ENCODE data around the gene SLC25A11. TPM values are rescaled to one million over a fixed set of nuclear protein-coding genes. Genes with fewer than 3 reads are reported as not detected.

SLC25A11 gene
- total RNA-seq, 1 donor from 2014 or later, result 35.3 TPM

DNA sequence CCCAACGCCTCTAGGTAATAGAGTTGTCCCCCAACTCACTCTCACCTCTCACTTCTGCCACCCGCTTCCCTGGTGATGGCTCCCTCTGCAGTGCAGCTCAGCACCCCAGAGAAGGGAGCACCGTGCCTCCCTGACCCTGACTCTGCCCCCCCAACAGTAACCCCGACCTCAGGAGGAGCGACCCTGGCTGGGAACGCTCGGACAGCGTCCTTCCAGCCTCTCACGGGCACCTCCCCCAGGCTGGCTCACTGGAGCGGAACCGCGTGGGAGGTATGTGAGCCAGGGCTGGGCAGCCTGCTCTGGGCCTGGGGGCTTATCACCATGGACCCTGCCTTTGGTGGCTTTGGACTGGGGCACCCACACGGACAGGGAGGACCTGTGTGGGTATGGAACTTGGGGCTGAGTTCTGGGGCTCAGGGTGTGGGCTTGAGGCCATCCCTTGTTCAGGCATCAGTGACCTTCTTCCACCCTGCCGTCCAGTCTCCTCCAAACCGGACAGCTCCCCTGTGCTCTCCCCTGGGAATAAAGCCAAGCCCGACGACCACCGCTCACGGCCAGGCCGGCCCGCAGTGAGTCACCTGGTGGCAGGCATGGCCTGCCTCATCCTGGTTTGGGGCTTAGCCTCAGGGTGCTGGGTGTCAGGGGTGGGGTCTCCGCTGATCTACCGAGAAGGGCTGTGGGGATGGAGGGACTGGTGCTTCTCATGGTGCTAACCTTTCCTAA, 47.2 kb downstream of the SLC25A11 start:
- no peaks in the 10 kb centered on the region for H3K27me3 Mint-ChIP-seq
- no peak overlapping the region for H3K4me3 Mint-ChIP-seq
- ChIA-PET CTCF (interaction anchor here (0.6 kb wide), 1 partner anchor 468 kb away, joined by 4 read pairs; no protein-coding TSS in a partner anchor), POLR2A (no interaction called here)
- TF ChIP-seq, protein P1, sequence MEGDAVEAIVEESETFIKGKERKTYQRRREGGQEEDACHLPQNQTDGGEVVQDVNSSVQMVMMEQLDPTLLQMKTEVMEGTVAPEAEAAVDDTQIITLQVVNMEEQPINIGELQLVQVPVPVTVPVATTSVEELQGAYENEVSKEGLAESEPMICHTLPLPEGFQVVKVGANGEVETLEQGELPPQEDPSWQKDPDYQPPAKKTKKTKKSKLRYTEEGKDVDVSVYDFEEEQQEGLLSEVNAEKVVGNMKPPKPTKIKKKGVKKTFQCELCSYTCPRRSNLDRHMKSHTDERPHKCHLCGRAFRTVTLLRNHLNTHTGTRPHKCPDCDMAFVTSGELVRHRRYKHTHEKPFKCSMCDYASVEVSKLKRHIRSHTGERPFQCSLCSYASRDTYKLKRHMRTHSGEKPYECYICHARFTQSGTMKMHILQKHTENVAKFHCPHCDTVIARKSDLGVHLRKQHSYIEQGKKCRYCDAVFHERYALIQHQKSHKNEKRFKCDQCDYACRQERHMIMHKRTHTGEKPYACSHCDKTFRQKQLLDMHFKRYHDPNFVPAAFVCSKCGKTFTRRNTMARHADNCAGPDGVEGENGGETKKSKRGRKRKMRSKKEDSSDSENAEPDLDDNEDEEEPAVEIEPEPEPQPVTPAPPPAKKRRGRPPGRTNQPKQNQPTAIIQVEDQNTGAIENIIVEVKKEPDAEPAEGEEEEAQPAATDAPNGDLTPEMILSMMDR (IDR thresholded peaks at IDR 0.05), result no peak
- DNase-seq (no peak), ATAC-seq (ENCODE audit: low read depth) (no peak)
- no peaks in the 10 kb centered on the region for H3K9me3 Mint-ChIP-seq
- peaks cover 4% of the 10 kb centered on the region for H3K4me1 Mint-ChIP-seq
- no peak overlapping the region for H3K27ac Mint-ChIP-seq
- intact Hi-C loops (cut with micrococcal nuclease), result no loop called here
- H3K36me3 Mint-ChIP-seq (ENCODE audit: low read depth), result peaks cover 55% of the 10 kb centered on the region

DNA sequence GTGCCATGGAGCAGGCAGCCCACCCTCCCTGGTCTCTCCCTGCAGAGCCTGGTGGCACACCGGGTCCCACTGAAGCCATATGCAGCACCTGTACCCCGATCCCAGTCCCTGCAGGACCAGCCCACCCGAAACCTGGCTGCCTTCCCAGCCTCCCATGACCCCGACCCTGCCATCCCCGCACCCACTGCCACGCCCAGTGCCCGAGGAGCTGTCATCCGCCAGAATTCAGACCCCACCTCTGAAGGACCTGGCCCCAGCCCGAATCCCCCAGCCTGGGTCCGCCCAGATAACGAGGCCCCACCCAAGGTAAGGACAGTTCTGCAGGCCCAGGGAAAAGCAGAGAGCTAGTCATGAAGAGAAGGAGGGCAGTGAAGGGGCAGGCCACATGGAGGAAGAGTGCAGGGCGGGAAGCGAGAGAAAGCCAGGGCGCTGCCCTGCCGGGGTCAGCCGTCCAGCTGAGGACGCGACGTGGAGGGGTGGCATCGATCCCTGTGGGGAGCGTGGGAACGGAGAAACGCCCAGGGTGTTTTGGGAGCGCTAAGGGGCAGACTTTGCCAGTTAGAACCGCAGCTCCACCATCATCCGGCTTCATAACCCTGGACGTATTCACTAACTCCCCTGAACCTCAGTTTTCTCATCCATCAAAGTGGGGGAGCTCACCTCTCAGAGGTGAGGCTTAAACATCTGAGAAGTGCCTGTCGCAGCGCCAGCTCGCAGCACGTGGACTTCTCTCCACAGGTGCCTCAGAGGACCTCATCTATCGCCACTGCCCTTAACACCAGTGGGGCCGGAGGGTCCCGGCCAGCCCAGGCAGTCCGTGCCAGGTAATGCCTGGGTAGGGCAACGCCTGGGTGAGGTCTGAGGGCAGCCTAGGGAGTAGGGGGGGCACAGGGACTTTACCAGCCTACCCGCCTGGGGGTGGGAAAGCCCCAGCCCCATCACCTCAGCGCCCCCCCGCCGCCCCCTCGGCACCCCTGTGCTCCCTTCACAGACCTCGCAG, 48.1 kb downstream of the SLC25A11 start:
- ChIA-PET CTCF (interaction anchor here (0.7 kb wide), 1 partner anchor 7 kb away, joined by 3 read pairs; the partner anchor contains the start of gene C17orf107), POLR2A (interaction anchor here (0.7 kb wide), 1 partner anchor 522 kb away, joined by 3 read pairs; no protein-coding TSS in a partner anchor)
- TF ChIP-seq, protein P1 (IDR thresholded peaks at IDR 0.05), result no peak
- peaks cover 4% of the 10 kb centered on the region for H3K4me1 Mint-ChIP-seq
- H3K27me3 Mint-ChIP-seq, result no peaks in the 10 kb centered on the region
- intact Hi-C loops (cut with micrococcal nuclease), result no loop called here
- no peak overlapping the region for H3K4me3 Mint-ChIP-seq
- no peaks in the 10 kb centered on the region for H3K9me3 Mint-ChIP-seq
- DNase-seq, result no peak
- H3K27ac Mint-ChIP-seq, result no peak overlapping the region
- no peak for ATAC-seq (ENCODE audit: low read depth)
- peaks cover 58% of the 10 kb centered on the region for H3K36me3 Mint-ChIP-seq (ENCODE audit: low read depth)

DNA sequence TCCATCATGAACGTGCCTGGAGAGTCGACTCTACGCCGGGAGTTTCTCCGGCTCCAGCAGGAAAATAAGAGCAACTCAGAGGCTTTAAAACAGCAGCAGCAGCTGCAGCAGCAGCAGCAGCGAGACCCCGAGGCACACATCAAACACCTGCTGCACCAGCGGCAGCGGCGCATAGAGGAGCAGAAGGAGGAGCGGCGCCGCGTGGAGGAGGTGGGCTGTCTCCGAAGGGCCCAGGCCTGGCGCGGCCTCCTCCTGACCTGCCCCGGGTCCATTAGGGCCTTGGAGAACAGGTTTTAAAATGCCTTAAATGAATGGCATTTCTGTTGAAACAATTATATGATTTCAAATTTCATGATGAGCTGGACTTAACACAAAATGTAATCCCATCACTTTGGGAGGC, 52.3 kb downstream of the SLC25A11 start:
- TF ChIP-seq, protein P1 (IDR thresholded peaks at IDR 0.05), result no peak
- intact Hi-C loops (cut with micrococcal nuclease), result no loop called here
- Mint-ChIP-seq H3K4me1 (peaks cover 4% of the 10 kb centered on the region), H3K27me3 (no peaks in the 10 kb centered on the region), H3K27ac (no peak overlapping the region), H3K4me3 (no peak overlapping the region), H3K36me3 (ENCODE audit: low read depth) (peaks cover 58% of the 10 kb centered on the region), H3K9me3 (no peaks in the 10 kb centered on the region)
- ChIA-PET CTCF (interaction anchor here (0.6 to 1.7 kb wide), 3 partner anchors 177 to 321 kb away, joined by 3 to 6 read pairs (median 5); partner anchors contain the start of gene ARRB2), POLR2A (no interaction called here)
- no peak for DNase-seq
- no peak for ATAC-seq (ENCODE audit: low read depth)

Other genes with a start within 250 kb of the SLC25A11 start
- gene PELP1, start 235.9 kb downstream of the SLC25A11 start, total RNA-seq, result 71.7 and 79.4 TPM in 2 replicates
- 45.1 and 52.0 TPM in 2 replicates for gene ARRB2, start 229.4 kb downstream of the SLC25A11 start, total RNA-seq
- gene MED11, start 208.6 kb downstream of the SLC25A11 start, total RNA-seq, result 22.9 and 23.6 TPM in 2 replicates
- 0.15 and 0.31 TPM in 2 replicates for gene ZMYND15, start 200.2 kb downstream of the SLC25A11 start, total RNA-seq
- gene CXCL16, start 200.1 kb downstream of the SLC25A11 start, total RNA-seq, result 3.0 and 3.5 TPM in 2 replicates
- not detected in 2 replicates for gene TM4SF5, start 168.2 kb downstream of the SLC25A11 start, total RNA-seq
- not detected in 2 replicates for gene VMO1, start 153.7 kb downstream of the SLC25A11 start, total RNA-seq
- not detected in 2 replicates for gene GLTPD2, start 151.1 kb downstream of the SLC25A11 start, total RNA-seq
- 110 and 123 TPM in 2 replicates for gene PSMB6, start 143.9 kb downstream of the SLC25A11 start, total RNA-seq
- 49.9 and 54.3 TPM in 2 replicates for gene PLD2, start 132.9 kb downstream of the SLC25A11 start, total RNA-seq
- gene MINK1, start 106.7 kb downstream of the SLC25A11 start, total RNA-seq, result 61.3 and 65.3 TPM in 2 replicates
- 1.6 and 1.8 TPM in 2 replicates for gene C17orf107, start 40.5 kb downstream of the SLC25A11 start, total RNA-seq
- gene CHRNE, start 36.9 kb downstream of the SLC25A11 start, total RNA-seq, result 0.38 and 0.66 TPM in 2 replicates
- not detected in 2 replicates for gene GP1BA, start 7.8 kb downstream of the SLC25A11 start, total RNA-seq
- 93.3 and 108 TPM in 2 replicates for gene RNF167, start 222 bp upstream of the SLC25A11 start, total RNA-seq
- gene PFN1, start 8.5 kb upstream of the SLC25A11 start, total RNA-seq, result 1,071 and 1,072 TPM in 2 replicates
- 26.3 and 29.5 TPM in 2 replicates for gene ENO3, start 11.1 kb upstream of the SLC25A11 start, total RNA-seq
- gene SPAG7, start 27.8 kb upstream of the SLC25A11 start, total RNA-seq, result 63.8 and 64.2 TPM in 2 replicates
- gene CAMTA2, start 47.6 kb upstream of the SLC25A11 start, total RNA-seq, result 45.9 and 57.9 TPM in 2 replicates
- gene INCA1, start 57.5 kb upstream of the SLC25A11 start, total RNA-seq, result 0.17 and 0.44 TPM in 2 replicates
- gene KIF1C, start 57.9 kb upstream of the SLC25A11 start, total RNA-seq, result 62.6 and 63.8 TPM in 2 replicates
- 0.09 TPM in 1 of 2 replicates, not detected in the other for gene SLC52A1, start 95.4 kb upstream of the SLC25A11 start, total RNA-seq
- 10.1 and 11.5 TPM in 2 replicates for gene ZFP3, start 138.4 kb upstream of the SLC25A11 start, total RNA-seq
- 12.6 and 14.8 TPM in 2 replicates for gene ZNF232, start 171.8 kb upstream of the SLC25A11 start, total RNA-seq
- 0.33 and 0.37 TPM in 2 replicates for gene USP6, start 176.0 kb upstream of the SLC25A11 start, total RNA-seq

All from activated B cell treated with CpG ODN at 0.5 μM for 24 hours (primary cell).